ENCODE data around the gene EIF4B. TPM values are rescaled to one million over a fixed set of nuclear protein-coding genes. Genes with fewer than 3 reads are reported as not detected.

The EIF4B gene
- total and polyA plus RNA-seq, 2 of the 13 experiments (the other 11 are each of a cell fraction or from before 2014, with no cell fraction given) = 416 to 548 TPM

DNA sequence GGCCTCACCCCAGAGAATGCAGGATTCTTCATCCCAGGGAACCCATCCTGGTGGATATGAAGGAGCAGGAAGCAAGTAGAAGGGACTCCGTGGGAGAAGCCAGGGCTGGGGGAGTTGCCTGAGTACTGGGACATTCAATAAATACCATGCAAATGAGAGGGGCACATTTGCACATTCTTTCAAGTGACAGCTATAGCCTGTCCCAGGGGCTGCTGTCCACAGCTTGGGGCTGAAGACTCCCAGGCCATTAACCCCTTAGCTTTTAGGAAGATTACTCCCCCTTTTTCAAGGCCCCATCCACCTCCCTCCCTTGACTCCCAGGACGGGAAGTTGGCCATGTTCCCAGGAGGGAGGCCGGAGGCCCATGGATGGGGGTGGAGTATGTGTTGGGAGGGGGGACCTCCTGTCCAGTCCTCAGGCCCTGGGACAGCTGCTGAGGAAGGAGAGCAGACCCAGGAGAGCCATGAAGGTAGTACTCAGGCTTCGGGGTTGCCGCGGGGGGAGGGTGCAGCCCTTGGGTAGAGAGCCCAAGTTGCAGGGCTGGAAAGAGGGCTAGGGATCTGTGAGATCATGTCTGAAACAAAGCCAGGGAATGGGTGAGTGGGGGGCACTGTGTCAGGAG, 42.6 kb downstream of the EIF4B start (continued):
- TF ChIP-seq, protein P1, sequence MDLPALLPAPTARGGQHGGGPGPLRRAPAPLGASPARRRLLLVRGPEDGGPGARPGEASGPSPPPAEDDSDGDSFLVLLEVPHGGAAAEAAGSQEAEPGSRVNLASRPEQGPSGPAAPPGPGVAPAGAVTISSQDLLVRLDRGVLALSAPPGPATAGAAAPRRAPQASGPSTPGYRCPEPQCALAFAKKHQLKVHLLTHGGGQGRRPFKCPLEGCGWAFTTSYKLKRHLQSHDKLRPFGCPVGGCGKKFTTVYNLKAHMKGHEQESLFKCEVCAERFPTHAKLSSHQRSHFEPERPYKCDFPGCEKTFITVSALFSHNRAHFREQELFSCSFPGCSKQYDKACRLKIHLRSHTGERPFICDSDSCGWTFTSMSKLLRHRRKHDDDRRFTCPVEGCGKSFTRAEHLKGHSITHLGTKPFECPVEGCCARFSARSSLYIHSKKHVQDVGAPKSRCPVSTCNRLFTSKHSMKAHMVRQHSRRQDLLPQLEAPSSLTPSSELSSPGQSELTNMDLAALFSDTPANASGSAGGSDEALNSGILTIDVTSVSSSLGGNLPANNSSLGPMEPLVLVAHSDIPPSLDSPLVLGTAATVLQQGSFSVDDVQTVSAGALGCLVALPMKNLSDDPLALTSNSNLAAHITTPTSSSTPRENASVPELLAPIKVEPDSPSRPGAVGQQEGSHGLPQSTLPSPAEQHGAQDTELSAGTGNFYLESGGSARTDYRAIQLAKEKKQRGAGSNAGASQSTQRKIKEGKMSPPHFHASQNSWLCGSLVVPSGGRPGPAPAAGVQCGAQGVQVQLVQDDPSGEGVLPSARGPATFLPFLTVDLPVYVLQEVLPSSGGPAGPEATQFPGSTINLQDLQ (CRISPR knock-in tag; IDR thresholded peaks at IDR 0.05) = no peak
- TF ChIP-seq ZNF772 (CRISPR knock-in tag; IDR thresholded peaks at IDR 0.05) = no peak
- TF ChIP-seq, protein P2, sequence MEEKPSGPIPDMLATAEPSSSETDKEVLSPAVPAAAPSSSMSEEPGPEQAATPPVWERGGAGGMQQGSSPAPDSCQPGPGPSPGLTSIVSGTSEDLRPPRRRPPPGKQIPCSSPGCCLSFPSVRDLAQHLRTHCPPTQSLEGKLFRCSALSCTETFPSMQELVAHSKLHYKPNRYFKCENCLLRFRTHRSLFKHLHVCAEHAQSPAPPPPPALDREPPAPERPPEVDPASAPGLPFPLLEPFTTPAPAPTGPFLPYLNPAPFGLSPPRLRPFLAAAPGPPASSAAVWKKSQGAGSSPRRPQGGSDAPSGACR (CRISPR knock-in tag; IDR thresholded peaks at IDR 0.05) = no peak
- TF ChIP-seq, protein P3, sequence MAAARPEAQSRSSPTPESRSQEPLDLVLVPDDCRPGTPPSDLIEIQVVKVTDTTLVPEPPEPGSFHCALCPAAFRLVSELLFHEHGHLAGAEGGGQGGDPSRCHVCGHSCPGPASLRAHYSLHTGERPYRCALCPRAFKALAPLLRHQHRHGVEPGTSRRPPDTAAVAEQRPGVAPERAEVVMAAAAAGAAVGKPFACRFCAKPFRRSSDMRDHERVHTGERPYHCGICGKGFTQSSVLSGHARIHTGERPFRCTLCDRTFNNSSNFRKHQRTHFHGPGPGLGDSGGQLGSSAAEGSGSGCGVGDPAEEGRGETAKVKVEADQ (CRISPR knock-in tag; IDR thresholded peaks at IDR 0.05; ENCODE audit: borderline replicate concordance) = no peak
- no peak for TF ChIP-seq CREM (IDR thresholded peaks at IDR 0.05)
- TF ChIP-seq CREM (CRISPR knock-in tag; IDR thresholded peaks at IDR 0.05) = no peak
- no peak for TF ChIP-seq PAF1 (CRISPR knock-in tag; IDR thresholded peaks at IDR 0.05)
- TF ChIP-seq, protein P4, sequence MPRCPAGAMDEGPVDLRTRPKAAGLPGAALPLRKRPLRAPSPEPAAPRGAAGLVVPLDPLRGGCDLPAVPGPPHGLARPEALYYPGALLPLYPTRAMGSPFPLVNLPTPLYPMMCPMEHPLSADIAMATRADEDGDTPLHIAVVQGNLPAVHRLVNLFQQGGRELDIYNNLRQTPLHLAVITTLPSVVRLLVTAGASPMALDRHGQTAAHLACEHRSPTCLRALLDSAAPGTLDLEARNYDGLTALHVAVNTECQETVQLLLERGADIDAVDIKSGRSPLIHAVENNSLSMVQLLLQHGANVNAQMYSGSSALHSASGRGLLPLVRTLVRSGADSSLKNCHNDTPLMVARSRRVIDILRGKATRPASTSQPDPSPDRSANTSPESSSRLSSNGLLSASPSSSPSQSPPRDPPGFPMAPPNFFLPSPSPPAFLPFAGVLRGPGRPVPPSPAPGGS (CRISPR knock-in tag; IDR thresholded peaks at IDR 0.05) = no peak
- TF ChIP-seq EEA1 (CRISPR knock-in tag; IDR thresholded peaks at IDR 0.05; ENCODE audit: borderline replicate concordance) = no peak
- TF ChIP-seq ZNF34 (CRISPR knock-in tag; IDR thresholded peaks at IDR 0.05; ENCODE audit: borderline replicate concordance) = no peak
- no peak for TF ChIP-seq ZNF441 (CRISPR knock-in tag; IDR thresholded peaks at IDR 0.05; ENCODE audit: borderline replicate concordance)
- no peak for TF ChIP-seq HDAC2 (CRISPR knock-in tag; IDR thresholded peaks at IDR 0.05)
- no peak for TF ChIP-seq ZNF891 (CRISPR knock-in tag; IDR thresholded peaks at IDR 0.05)
- TF ChIP-seq, protein P5, sequence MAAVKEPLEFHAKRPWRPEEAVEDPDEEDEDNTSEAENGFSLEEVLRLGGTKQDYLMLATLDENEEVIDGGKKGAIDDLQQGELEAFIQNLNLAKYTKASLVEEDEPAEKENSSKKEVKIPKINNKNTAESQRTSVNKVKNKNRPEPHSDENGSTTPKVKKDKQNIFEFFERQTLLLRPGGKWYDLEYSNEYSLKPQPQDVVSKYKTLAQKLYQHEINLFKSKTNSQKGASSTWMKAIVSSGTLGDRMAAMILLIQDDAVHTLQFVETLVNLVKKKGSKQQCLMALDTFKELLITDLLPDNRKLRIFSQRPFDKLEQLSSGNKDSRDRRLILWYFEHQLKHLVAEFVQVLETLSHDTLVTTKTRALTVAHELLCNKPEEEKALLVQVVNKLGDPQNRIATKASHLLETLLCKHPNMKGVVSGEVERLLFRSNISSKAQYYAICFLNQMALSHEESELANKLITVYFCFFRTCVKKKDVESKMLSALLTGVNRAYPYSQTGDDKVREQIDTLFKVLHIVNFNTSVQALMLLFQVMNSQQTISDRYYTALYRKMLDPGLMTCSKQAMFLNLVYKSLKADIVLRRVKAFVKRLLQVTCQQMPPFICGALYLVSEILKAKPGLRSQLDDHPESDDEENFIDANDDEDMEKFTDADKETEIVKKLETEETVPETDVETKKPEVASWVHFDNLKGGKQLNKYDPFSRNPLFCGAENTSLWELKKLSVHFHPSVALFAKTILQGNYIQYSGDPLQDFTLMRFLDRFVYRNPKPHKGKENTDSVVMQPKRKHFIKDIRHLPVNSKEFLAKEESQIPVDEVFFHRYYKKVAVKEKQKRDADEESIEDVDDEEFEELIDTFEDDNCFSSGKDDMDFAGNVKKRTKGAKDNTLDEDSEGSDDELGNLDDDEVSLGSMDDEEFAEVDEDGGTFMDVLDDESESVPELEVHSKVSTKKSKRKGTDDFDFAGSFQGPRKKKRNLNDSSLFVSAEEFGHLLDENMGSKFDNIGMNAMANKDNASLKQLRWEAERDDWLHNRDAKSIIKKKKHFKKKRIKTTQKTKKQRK (IDR thresholded peaks at IDR 0.05; ENCODE audit: low read length) = no peak
- TF ChIP-seq MTF1 (CRISPR knock-in tag; IDR thresholded peaks at IDR 0.05) = no peak
- TF ChIP-seq LCORL (IDR thresholded peaks at IDR 0.05) = no peak
- peak; percentile 39; the same call in 1 of the 2 replicates for TF ChIP-seq LCORL (CRISPR knock-in tag; IDR thresholded peaks at IDR 0.05)
- TF ChIP-seq ZNF746 (CRISPR knock-in tag; IDR thresholded peaks at IDR 0.05) = peak; percentile 30; the same call in 1 of the 2 replicates
- TF ChIP-seq, protein P6, sequence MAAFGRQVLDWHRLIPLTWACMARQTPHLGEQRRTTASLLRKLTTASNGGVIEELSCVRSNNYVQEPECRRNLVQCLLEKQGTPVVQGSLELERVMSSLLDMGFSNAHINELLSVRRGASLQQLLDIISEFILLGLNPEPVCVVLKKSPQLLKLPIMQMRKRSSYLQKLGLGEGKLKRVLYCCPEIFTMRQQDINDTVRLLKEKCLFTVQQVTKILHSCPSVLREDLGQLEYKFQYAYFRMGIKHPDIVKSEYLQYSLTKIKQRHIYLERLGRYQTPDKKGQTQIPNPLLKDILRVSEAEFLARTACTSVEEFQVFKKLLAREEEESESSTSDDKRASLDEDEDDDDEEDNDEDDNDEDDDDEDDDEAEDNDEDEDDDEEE (CRISPR knock-in tag; IDR thresholded peaks at IDR 0.05) = no peak
- TF ChIP-seq ZNF768 (CRISPR knock-in tag; IDR thresholded peaks at IDR 0.05) = no peak
- TF ChIP-seq ELF4 (CRISPR knock-in tag; IDR thresholded peaks at IDR 0.05; ENCODE audit: borderline replicate concordance) = no peak; the same call in 1 of the 2 replicates
